Midbrain (tissue), 1 donor: ENCODE results near the gene SKIC8.
A peak's percentile ranks its signal among the peaks of the same experiment; 100 is the strongest.

Experiments used
- DNase-seq: peaks from one replicate; lab custom pipeline; 2025; lab: John Stamatoyannopoulos, UW

Gene SKIC8

GRCh38 chr15:78299101-78299930, at the start of gene SKIC8:
SKIC8 (minus strand) TSS chr15:78299609; CDS start chr15:78295686, 3,923 bp downstream.
- peak; percentile 88 for DNase-seq

- DNase-seq, result no peak
Measured at GRCh38 chr15:78347586-78348543, 48.5 kb upstream of the SKIC8 start.

- no peak for DNase-seq
Measured at GRCh38 chr15:78345396-78346125, 46.2 kb upstream of the SKIC8 start.

GRCh38 chr15:78343276-78344060, 44.1 kb upstream of the SKIC8 start:
- no peak for DNase-seq

GRCh38 chr15:78342021-78342420, 42.6 kb upstream of the SKIC8 start:
- no peak for DNase-seq

GRCh38 chr15:78341057-78341987, 41.9 kb upstream of the SKIC8 start:
- no peak for DNase-seq

GRCh38 chr15:78340231-78341056, 41.0 kb upstream of the SKIC8 start, which contains the start of gene CRABP1:
CRABP1 (plus strand) TSS chr15:78340353; CDS start chr15:78340429, 76 bp downstream.
- DNase-seq, result no peak

- no peak for DNase-seq
Measured at GRCh38 chr15:78339559-78339958, 40.1 kb upstream of the SKIC8 start.

- DNase-seq, result no peak
Measured at GRCh38 chr15:78338781-78339180, 39.4 kb upstream of the SKIC8 start.

GRCh38 chr15:78335985-78336384, 36.6 kb upstream of the SKIC8 start:
- no peak for DNase-seq

GRCh38 chr15:78334845-78335244, 35.4 kb upstream of the SKIC8 start:
- no peak for DNase-seq

GRCh38 chr15:78329625-78330024, 30.2 kb upstream of the SKIC8 start:
- no peak for DNase-seq

GRCh38 chr15:78327466-78327865, 28.1 kb upstream of the SKIC8 start:
- DNase-seq, result no peak

- DNase-seq, result no peak
Measured at GRCh38 chr15:78325092-78325843, 25.9 kb upstream of the SKIC8 start.

GRCh38 chr15:78324144-78324543, 24.7 kb upstream of the SKIC8 start:
- DNase-seq, result no peak

GRCh38 chr15:78323693-78324092, 24.3 kb upstream of the SKIC8 start:
- no peak for DNase-seq

GRCh38 chr15:78322724-78323521, 23.5 kb upstream of the SKIC8 start:
- DNase-seq, result no peak

- no peak for DNase-seq
Measured at GRCh38 chr15:78322243-78322642, 22.8 kb upstream of the SKIC8 start.
